ENCODE measurements around the gene CEP170B.

The CEP170B gene

DNA sequence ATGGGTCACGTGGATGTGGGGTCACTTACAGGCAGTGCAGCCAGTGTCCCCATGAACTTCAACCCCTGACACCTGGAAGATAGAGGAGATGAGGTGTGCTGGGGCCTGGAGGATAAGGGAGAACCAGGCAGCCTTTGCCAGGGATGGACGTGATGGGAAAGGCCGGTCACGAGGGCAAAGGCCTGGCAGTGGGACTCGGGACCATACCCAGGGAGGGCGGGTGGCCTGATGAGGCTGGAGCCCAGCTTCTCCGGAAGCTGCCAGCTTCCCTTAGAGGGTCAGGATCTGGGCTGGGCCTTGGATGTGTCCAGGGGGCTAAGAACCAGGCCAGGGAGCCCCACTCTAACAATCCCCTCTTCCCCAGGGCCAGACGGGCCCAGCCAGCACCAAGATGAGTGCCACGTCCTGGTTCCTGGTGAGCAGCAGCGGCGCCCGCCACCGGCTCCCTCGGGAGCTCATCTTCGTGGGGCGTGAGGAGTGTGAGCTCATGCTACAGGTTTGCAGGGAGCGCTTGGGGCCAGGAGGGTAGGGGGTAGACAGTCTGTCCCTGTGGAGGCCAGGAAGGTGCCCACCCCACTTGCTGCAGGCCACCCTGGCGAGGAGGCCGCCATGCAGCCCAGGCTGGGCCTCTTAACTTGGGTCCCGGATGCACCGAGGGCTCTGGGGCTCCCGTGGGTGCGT lies 3.1 kb downstream of the CEP170B start:
- DNase-seq = no peak

DNA sequence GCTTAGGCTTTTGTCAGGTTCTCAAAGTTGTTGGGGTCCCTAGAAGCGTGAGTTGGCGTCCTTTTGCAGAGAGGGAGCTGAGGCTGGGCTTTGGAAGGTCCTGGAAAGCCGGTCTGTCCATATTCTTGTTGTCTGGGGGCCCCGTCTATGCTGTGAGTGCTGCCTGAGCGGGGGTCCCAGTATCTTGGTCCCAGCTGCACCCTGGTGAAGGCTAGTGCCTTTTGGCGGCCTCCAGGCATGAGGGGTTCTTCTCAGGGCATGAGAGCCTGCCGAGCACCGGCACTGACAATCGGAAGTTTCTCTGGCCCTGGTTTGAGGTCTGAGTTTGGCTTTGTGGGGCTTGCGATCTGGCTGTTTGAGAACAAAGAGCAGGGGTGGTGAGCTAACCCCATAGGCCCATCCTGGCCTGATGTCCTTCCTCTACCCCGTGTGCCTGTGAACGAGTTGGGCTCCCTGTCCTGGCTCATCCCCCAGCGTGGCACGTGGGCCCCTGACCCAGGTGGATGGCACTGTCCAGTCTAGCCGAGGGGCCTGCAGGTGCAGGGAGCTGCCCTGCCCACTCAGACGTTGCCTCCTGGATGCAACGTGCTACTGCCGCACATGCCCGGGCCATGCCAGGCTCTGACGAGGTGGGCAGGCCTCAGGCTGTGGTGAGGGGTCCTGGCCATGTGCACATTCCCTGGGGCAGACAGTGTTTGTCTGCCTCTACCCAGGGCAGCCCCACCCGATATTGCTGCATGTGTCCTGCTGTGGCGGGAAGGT lies 3.9 kb downstream of the CEP170B start:
- no peak for DNase-seq

DNA sequence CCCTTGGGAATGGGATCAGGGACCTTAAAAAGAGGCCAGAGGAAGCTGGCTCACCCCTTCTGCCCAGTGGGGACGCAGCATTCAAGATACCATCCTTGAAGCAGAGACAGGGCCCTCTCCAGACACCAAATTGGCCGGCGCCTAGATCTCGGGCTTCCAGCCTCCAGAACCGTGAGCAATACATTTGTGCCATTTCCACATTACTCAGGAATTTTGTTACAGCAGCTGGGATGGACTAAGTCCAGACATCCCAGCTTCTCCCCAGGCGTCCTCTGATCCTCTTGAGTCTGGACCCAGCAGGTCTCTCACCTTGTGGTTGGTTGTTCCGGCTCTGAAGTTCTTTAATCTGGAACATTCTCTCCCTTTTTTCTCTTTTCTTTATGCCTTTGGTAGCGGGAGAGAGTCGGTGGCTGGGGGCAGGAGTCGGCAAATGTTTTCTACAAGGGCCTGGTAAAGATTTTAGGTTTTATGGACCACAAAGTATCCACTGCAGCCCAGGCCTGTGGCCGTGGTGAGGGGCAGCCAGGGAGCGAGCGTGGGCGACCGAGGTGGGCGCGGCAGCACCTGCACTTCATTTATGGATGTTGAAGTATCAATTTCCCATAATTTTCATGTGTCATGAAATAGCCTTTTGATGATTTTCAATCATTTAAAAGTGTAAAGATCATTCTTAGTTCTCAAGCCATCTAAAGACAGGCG lies 4.8 kb downstream of the CEP170B start:
- no peak for DNase-seq

DNA sequence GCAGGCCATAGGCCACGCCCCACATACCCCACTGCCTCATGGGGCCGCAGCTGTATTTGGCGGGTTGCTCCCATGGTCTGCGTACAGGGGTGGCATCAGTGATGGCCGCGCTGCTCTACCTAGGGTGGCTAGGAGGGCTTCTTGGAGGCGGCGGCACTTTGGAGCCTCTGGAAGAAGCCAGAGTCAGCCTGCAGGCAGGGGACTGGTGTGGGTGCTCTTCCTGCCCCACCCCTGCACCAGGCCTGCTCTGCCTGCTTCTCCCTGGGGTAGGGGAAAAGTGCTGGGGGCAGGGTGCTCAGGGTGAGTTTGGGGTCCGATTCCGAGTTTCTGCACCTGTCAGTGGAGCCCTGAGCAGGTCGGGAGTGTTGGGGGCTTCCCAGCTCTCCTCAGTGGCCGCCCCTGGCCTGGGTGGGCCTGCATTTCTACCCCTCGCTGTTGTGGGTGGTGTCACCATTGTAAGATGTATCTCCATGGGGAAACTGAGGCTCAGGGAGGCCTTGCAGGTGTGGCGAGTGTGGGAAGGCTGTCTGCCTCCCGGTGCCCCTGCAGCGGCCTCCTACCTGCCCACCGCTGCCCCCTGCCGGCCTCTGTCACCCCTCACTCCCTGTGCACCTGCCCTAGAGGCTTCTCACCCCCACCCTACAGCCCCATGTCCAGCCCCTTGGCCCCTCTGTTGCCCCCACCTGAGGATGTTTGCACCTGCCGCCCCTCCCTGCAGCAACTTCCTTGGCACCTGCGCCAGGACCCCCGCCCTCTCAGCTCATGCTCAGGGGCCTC lies 5.5 kb downstream of the CEP170B start:
- DNase-seq = no peak

DNA sequence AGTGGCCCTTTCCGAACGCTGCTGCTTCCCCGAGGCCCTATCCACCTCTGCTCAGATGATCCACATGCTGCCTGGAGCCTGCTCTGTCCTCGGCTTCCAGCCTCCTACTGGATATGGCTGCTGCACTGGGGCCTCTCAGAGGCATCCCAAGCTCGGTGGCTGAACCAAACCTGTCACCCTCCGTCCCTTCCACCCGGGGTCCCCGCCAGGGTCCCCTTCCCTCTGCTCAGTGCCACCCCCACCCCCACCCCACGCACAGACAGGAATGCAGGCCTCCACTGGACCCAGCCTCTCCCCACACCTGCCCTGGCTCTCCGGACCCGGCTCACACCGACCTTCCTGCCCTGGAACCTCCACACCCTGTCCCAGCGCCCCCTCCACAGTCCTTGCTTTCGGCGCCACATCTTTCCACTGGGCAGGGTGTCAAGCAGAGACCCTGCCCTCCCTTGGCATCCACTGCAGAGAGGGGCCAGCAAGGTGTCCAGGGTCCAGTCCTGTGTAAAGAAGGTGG lies 6.1 kb downstream of the CEP170B start:
- DNase-seq = no peak

DNA sequence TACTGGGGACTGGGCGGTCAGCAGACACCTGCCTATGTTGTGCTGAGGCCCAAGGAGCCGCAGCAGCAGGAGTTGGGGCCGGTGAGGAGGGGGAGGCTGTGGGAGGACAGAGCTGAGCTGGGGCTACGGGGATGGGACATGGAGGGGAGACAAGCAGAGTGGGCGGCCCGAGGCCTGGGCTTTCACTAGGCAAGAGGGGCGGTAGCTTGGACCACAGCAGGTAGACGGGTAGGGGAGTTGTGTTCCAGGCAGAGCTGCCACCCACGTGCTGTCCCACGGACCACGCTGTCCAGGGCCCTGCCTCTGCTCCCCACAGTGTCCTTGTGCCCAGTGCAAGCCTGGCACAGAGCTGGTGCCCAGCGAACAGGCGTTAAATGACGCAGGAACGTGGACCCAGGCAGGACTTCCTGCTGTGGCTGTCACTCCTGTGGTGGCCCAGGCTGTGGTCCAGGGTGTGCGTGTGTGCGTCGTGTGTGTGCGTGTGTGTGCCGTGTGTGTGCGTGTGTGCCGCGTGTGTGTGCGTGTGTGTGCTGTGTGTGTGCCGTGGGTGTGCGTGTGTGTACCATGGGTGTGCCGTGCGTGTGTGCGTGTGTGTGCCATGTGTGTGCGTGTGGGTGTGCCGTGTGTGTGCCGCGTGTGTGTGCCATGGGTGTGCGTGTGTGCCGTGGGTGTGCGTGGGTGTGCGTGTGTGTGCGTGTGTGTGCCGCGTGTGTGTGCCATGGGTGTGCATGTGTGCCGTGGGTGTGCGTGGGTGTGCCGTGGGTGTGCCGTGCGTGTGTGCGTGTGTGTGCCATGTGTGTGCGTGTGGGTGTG lies 6.8 kb downstream of the CEP170B start:
- no peak for DNase-seq

DNA sequence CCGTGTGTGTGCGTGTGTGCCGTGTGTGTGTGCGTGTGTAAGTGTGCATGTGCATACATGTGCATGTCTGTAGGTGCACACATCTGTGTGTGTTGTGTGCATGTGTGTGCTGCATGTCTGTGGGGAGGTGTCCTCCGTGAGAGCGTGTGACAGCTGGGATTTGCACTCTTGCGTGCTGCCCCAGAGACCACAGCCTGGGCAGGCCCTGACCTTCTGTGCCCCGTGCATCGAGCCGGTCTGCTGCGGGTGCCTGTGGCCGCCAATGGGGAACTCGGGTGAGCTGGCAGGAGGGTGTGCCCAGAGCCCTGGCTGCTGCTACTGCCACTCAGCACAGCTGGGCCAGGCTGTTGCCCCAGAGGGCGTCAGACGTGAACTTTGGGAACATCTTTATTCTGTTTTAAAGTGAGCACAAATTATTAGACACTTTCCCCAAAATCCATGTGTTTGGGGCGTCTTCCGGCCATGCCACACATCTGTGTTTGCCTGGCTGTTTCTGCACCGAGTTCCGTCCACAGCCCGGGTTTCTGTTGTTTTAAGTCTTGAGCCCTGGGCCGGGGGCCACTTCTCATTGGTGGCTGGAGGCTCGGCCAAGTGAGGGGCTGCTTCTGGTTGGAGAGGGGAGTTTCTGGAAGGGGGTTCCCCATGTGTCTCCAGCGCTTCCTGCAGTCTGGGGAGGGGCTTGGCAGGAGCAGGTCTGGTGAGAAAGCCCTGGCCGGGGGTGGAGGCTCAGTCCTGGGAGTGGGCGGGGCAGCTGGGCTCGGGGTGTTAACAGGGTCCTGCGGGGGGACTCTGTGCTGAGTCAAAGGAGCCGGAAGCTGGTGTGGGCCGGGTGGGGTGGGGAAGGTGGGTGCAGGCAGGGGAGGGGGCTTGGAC lies 7.6 kb downstream of the CEP170B start:
- DNase-seq = peak; percentile 65

DNA sequence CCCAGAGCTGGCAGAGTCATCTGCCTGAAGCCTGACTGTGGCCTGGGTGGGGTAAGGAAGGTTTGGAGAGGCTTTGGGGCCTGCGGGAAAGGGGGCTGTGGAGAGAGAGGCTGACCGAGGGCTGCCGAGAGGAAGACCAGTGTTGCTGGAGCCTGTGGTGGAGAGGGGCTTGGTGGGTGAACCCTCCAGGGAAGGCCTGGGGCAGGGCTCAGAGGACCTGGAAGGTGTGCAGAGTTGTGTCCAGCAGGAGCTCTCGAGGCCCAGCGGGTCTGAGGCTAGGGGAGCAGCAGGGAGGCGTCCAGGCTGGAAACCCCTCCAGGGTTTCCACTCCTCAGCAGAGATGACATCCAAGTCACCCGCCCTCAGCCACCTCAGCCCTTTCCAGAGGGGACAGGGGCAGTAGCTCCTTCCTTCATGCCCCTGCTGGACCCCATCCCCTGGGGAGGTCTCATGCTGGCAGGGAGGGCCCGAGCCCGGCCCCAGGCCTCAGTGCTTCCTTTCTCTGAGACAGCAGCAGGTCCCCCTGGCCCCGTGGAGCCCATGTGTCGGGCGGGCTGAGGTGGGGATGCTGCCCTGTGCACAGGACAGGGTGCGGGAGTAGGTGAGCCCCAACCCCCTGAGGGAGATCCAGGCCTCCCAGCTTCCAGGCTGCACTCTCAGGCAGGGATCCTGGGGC lies 8.4 kb downstream of the CEP170B start:
- DNase-seq = no peak

DNA sequence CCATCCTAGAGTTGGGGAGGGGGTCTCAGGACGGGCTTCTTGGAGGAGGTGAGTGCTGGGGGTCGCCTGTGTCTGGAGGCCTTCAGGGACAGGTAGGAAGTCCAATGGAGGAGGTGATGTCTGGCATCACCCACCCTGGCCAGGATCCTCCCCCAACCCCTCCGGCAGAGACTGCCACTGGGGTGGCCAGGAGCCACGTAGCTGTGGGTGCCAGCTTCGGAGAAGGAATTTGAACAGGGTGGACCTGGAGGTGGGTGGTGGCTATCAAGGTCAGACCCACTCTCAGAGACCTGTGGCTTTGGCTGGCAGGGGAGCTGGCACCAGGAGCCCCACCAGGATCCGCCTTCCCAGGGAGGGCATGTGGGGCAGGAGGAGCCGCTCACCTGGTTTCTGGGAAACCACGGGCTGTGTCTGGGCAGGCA lies 9.1 kb downstream of the CEP170B start:
- no peak for DNase-seq

DNA sequence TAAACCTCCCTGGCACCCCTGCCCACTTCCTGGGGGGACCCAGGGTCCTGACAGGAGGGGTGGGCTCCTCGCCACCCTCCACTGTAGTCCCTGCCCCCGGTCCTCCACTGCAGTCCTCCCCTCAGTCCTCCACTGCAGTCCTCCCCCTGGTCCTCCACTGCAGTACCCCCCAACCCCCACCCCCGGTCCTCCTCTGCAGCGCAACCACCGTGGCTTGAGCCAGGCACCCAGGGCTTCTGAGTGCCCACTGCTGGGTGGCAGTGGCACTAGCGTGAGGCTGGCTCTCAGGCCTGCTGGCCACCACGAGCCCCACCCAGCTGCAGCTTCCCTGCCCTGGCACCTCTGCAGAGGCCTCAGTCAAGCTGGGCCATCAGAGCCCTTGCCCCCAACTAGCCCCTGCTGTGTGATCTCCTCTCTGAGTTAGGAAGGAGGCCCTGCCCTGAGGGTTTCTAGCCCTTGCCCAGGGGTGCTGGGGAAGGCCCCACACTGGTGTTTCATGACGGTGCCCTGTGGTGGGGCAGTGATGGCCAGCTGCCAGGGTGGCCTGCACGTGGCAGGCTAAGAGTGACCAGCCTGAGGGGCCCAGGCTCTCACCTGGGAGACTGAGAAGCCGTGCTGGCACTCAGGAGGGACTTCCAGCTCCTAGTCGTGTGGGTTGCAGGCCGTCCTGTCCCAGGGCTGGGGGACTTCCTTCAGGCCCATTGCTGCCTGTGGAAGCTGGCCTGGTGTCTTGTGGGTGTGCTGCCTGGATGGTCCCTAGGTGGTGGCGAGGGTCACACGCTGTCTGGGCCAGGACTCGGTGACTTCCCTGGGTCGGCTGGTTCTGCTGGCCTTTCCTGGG lies 9.7 kb downstream of the CEP170B start:
- DNase-seq = no peak

DNA sequence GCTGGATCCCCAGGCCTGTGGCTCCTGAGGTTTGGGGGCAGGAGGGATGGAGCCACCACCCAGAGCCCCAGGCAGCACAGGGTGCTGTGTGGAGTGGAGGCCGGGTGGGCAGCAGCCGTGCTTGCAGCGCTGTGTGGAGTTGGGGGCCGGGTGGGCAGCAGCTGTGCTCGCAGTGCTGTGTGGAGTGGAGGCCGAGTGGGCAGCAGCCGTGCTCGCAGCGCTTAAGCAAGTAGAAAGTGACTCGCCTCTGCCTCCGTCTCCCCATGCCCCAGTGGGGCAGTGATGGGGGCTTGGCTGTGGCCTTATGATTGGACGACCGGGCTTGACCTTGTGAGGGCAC lies 10.3 kb downstream of the CEP170B start:
- DNase-seq = no peak

DNA sequence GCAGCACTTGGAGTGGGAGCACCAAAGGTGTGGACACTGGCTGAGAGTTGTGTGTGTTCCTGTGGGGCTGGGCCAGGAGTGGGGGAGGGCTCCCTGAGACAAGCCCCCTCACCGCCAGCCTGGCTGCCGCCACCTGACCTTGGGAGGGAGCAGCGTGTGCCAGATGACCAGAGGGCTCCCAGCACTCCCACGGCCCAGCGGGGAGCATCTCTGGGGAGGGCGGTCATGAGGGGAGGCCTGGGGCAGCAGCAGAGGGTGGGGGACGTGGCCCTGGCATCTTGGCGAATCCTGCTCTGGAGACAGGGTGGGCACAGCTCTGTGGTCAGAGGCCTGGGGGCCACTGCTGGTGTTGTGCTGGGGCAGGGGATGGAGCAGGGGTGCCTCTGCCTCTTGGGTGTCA lies 10.7 kb downstream of the CEP170B start:
- DNase-seq = no peak

DNA sequence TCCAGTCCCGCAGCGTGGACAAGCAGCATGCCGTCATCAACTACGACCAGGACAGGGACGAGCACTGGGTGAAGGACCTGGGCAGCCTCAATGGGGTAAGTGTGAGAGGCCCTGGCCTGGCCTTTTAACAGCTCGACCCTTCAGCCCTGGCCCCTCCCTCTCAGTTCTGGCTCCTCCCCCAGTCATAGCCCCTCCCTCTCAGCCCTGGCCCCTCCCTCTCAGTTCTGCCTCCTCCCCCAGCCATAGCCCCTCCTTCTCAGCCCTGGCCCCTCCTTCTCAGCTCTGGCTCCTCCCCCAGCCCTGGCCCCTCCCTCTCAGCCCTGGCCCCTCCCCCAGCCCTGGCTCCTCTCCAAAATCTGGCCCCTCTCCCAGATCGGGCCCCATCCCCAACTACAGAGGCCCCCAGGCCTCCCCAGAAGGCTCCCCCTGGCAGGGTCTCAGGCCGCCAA lies 11.2 kb downstream of the CEP170B start:
- no peak for DNase-seq

DNA sequence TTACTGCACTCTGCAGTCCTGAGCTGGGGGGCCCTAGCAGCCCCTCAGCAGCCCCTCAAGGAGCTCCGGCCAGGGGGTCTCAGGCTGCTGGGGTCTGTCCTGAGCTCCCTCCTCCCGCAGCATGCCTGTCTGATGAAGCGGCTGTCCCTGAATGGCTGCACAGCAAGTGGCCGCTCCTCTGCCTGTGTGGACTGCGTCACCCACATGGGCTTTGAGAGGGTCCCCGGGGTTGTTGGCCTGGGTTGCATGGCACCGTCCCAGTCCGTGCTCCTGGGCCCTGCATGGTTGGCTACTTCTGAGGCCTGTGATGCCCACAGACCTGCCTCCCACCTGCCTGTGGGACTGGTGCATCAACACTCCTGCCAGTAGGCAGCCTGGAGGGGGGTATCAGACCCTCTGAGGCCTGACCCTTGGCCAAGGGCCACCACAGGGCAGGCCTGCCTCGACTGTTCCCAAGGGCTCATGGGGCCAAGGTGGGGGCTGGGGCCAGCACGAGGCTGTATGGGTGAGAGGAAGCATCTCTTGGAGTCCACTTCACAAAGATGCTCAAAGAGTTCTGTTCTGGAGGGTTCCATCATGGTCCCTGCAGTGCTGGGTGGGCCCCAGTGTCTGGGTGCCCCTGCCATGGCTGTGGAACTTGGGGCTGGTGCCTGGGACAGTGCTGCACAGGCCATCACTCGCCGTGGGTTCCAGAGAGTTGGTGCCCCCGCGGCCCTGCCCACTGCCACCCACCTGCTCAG lies 12.2 kb downstream of the CEP170B start:
- no peak for DNase-seq

DNA sequence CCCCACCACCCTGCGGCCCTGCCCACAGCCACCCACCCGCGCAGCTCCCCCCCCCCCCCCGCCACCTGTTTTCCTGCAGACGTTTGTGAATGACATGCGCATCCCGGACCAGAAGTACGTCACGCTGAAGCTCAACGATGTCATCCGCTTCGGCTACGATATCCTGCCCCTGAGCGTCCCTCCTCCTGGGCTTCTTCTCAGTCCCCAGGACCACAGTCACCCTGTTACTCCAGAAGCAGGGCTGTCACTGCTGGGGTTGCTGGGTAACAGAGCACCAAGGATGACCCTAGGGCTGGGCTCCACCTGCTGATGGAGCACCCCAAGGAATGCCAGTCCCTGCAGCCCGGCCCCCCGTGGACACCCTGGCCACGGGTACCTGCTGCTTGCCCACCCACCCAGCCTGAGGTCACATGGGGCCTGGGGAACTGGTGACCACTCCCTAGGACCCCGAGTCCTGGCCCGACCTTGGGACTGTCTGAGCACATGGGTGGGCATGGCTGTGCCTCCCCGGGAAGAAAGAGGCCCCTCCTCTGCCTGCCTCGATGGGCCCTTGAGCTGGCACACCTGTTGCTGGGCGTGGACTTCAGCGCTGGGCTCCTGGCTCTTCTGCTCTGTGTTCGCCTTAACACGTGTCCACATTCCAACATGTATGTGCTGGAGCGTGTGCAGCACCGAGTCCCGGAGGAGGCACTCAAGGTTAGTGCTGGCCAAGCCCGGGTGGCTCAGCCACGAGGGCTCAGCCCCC lies 12.9 kb downstream of the CEP170B start:
- DNase-seq = no peak

DNA sequence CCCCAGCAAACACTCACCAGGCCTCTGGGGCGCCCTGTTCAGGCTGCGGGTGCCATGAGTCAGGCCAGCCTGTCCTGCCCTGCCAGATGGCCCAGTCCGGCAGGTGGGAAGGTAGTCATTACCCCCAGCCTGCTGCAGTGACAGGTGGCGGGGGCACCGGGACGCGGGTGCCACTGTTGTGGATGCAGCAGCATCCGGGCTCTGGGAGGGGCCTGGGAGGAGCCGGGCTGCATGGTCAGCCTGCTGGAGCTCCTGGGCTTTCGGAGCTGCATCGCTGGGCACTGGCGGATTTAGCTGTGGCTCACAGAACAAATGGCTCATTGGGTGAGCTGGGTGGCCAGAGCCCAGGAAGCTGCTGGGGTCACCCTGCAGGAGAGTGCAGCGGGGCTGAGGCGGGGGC lies 13.5 kb downstream of the CEP170B start:
- no peak for DNase-seq

DNA sequence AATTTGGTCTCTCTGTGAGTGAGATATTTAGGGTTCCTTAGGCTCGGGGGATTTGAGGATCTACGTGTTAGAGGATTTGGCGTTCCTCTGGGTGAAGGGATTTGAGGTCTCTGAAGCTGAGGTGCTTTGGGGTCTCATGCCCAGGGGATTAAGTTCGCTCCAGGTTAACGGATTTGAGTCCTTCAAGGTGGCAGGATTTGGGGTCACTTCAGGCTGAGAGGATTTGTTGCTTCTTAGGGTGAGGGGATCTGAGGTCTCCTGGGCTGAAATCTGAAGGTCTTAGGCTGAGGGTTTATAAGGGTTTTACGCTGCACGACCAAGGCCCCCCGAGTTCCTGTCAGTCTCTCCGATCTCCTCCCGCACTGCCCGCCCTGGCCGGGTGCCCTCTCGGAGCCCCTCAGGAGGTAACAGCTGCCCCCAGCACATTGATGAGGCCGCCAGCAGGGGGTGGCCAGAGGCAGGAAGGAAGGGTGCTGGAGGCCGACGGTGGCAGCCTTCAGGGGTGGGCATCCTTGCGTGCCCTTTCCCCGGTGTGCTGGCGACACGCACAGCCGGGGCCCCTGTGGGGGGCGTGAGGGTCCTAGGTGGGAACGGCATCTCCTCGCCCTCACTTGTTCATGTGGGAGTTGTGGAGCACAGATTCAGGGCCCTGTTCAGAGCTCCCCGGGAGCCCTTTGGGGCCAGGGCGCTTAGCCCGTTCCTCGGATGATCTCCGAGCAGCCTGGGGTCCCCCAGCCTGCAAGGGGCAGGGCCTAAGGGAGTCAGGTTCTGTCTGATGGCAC lies 14.3 kb downstream of the CEP170B start:
- DNase-seq = no peak
